NB4 (cell line): ENCODE data around the gene FUT1.

Experiments used
- POLR2A ChIP-seq: IDR thresholded peaks from 2 replicates; pipeline ENCODE4 v1.6.1; 2011; ENCODE audit warnings: mild to moderate bottlenecking; ENCODE audit not compliant: insufficient read length; ENCODE audit errors: extremely low read depth
- TF ChIP-seq, protein P1 (sequence below): IDR thresholded peaks from one replicate; pipeline ENCODE4 v1.5.1; 2012; ENCODE audit warnings: low read depth, low read length

DNA sequence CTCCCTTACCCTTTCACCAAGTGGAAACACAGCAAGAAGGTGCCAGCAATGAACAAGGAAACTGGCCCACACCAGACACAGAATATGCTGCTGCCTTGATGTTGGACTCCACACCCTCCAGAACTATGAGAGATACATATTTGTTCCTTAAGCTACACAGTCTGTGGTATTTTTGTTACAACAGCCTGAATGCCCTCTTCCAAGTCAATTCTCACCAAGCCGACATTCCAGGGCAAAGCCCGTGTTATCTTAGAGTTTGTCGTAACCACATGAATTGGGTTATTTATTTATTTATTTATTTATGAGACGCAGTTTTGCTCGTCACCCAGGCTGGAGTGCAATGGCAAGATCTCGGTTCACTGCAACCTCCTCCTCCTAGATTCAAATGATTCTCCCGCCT, 17.8 kb upstream of the FUT1 start:
- TF ChIP-seq POLR2A: no peak
- TF ChIP-seq, protein P1, sequence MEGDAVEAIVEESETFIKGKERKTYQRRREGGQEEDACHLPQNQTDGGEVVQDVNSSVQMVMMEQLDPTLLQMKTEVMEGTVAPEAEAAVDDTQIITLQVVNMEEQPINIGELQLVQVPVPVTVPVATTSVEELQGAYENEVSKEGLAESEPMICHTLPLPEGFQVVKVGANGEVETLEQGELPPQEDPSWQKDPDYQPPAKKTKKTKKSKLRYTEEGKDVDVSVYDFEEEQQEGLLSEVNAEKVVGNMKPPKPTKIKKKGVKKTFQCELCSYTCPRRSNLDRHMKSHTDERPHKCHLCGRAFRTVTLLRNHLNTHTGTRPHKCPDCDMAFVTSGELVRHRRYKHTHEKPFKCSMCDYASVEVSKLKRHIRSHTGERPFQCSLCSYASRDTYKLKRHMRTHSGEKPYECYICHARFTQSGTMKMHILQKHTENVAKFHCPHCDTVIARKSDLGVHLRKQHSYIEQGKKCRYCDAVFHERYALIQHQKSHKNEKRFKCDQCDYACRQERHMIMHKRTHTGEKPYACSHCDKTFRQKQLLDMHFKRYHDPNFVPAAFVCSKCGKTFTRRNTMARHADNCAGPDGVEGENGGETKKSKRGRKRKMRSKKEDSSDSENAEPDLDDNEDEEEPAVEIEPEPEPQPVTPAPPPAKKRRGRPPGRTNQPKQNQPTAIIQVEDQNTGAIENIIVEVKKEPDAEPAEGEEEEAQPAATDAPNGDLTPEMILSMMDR: no peak
